Spleen (tissue), 7 donors: Measurements from ENCODE around the gene ANKRD16.

Experiments used
- CTCF ChIP-seq, 11 experiments: fragments of 200-600 bp in 7 of 11; fragments of 450-650 bp in 4 of 11; sonication (generic) in 4 of 11; IDR thresholded peaks in 8 of 11; conservative IDR thresholded peaks in 3 of 11; 1 replicate in 7 of 11; 2 replicates in 4 of 11; pipeline versions ENCODE4 v1.4.0 to v1.8.0; 2016 to 2021; ENCODE audit warnings: antibody characterized with exemption in 11 of 11, inconsistent platforms in 4 of 11, mild to moderate bottlenecking in 1 of 11
- POLR2A ChIP-seq, 3 donors: fragments of 450-650 bp; IDR thresholded peaks; one replicate each; pipeline ENCODE4 v1.5.1; 2017; ENCODE audit warnings: antibody characterized with exemption in 3 of 3, mild to moderate bottlenecking in 1 of 3
- donor health status: DM: no; HTN: no; CAD: no; lungs with moderate emphysema.
- donor health status: DM: no; HTN: no; CAD: no.
- donor health status: DM: no; HTN: no; CAD: no.

GRCh38 chr10:5888351-5888750 lies 1.3 kb downstream of the ANKRD16 start:
- TF ChIP-seq CTCF (IDR thresholded peaks at IDR 0.05 in 8 of 11, conservative IDR thresholded peaks at IDR 0.05 in 3 of 11) (no peak), POLR2A (IDR thresholded peaks at IDR 0.05) (no peak)
